HCT116 (cell line): ENCODE results near the gene RNF169. TPM values are rescaled to one million over a fixed set of nuclear protein-coding genes. Genes with fewer than 3 reads are reported as not detected.

Experiments used
- ATAC-seq: fragments of 200-7000 bp; cut with Tn5 transposase; 2 replicates; pipeline ENCODE4 v1.9.1; 2020; ENCODE audit warnings: mild to moderate bottlenecking, moderate library complexity
- BruUV-seq: library from RNA; stranded (reverse); fragments of 400-500 nt; replicated peaks from 2 replicates; lab custom pipeline; 2021; lab: Mats Ljungman, UMichigan
- CTCF ChIA-PET: fragments of 300-600 bp; sonication (Branson Sonifier 250); formaldehyde crosslinking; loops from one replicate; lab custom pipeline; 2021; ENCODE audit warnings: antibody characterized with exemption; lab: Charles Lee
- POLR2A ChIA-PET: fragments of 300-600, 350-600 bp; sonication (Branson Sonifier 250); formaldehyde crosslinking; loops from one replicate; lab custom pipeline; 2021; ENCODE audit warnings: antibody characterized with exemption; lab: Charles Lee
- RAD21 ChIA-PET, 2 experiments: fragments of 300-600 bp; sonication (Branson Sonifier 250); formaldehyde crosslinking; loops; one replicate each; lab custom pipeline; 2023; ENCODE audit warnings: low total read pairs in 2 of 2; ENCODE audit not compliant: uncharacterized antibody in 2 of 2, unreplicated experiment in 2 of 2, low non-redundant PET in 1 of 2; lab: Charles Lee
- DNase-seq: peaks from one replicate; pipeline ENCODE4 v3.0.0-alpha.2; 2010; ENCODE audit warnings: low read depth, low spot score
- H2AFZ ChIP-seq: fragments of 200-600 bp; shearing (Covaris generic), sonication (generic); 2 replicates; pipeline ENCODE4 v1.6.1; 2017; ENCODE audit warnings: low read depth, mixed run types, mixed read lengths, antibody characterized with exemption, low read length; ENCODE audit not compliant: poor library complexity, severe bottlenecking
- H3K27ac ChIP-seq: 2 replicates; pipeline ENCODE4 v1.5.1; 2012; ENCODE audit warnings: low read depth, low read length
- H3K27me3 ChIP-seq: fragments of 200-600 bp; sonication (generic); 2 replicates; pipeline ENCODE4 v1.6.1; 2016; ENCODE audit warnings: mixed run types, low read length, mixed read lengths; ENCODE audit not compliant: insufficient read depth
- H3K36me3 ChIP-seq, 2 experiments: fragments of 200-500 bp in 1 of 2; fragments of 200-600 bp in 1 of 2; sonication (Bioruptor generic) in 1 of 2; sonication (generic) in 1 of 2; 2 replicates each; pipeline versions ENCODE4 v1.5.1 to v1.6.1; 2014 to 2016; ENCODE audit warnings: low read length in 2 of 2, inconsistent platforms in 1 of 2, mixed read lengths in 1 of 2, mixed run types in 1 of 2; ENCODE audit not compliant: insufficient read depth in 2 of 2, control insufficient read depth in 1 of 2
- H3K4me1 ChIP-seq, 2 experiments: fragments of 200-600 bp in 1 of 2; sonication (generic) in 1 of 2; 2 replicates each; pipeline versions ENCODE4 v1.5.1 to v1.6.1; 2012 to 2017; ENCODE audit warnings: low read length in 2 of 2, inconsistent platforms in 1 of 2, mild to moderate bottlenecking in 1 of 2, mixed read lengths in 1 of 2, mixed run types in 1 of 2, moderate library complexity in 1 of 2; ENCODE audit not compliant: insufficient read depth in 2 of 2, control insufficient read depth in 1 of 2
- H3K4me2 ChIP-seq: fragments of 200-600 bp; sonication (generic); 2 replicates; pipeline ENCODE4 v1.6.1; 2017; ENCODE audit warnings: mixed run types, low read length, mixed read lengths
- H3K4me3 ChIP-seq, 2 experiments: fragments of 200-600 bp in 1 of 2; sonication (generic) in 1 of 2; replicated peaks in 1 of 2; 2 replicates each; pipeline ENCODE4 v1.5.1; 2011 to 2016; ENCODE audit warnings: low read length in 2 of 2, control low read depth in 1 of 2, low read depth in 1 of 2, mild to moderate bottlenecking in 1 of 2, mixed read lengths in 1 of 2, mixed run types in 1 of 2
- H3K79me2 ChIP-seq: fragments of 200-600 bp; sonication (generic); 2 replicates; pipeline ENCODE4 v1.6.1; 2017; ENCODE audit warnings: mild to moderate bottlenecking, mixed run types, low read length, moderate library complexity, mixed read lengths; ENCODE audit not compliant: insufficient read depth
- H3K9ac ChIP-seq: fragments of 200-600 bp; sonication (generic); 2 replicates; pipeline ENCODE4 v1.6.1; 2016; ENCODE audit warnings: low read length, mixed read lengths
- H3K9me2 ChIP-seq: fragments of 200-600 bp; sonication (generic), shearing (Covaris generic); 2 replicates; pipeline ENCODE4 v1.6.1; 2017; ENCODE audit warnings: mixed run types, mild to moderate bottlenecking, moderate library complexity; ENCODE audit not compliant: insufficient read depth
- H3K9me3 ChIP-seq, 2 experiments: fragments of 200-500 bp in 1 of 2; fragments of 200-600 bp in 1 of 2; sonication (Bioruptor generic) in 1 of 2; sonication (generic) in 1 of 2; 2 replicates each; pipeline ENCODE4 v1.6.1; 2014 to 2017; ENCODE audit warnings: low read length in 2 of 2, mixed read lengths in 2 of 2, inconsistent platforms in 1 of 2, low read depth in 1 of 2, mild to moderate bottlenecking in 1 of 2, mixed run types in 1 of 2, moderate library complexity in 1 of 2; ENCODE audit not compliant: control insufficient read depth in 1 of 2, insufficient read depth in 1 of 2
- H4K20me1 ChIP-seq: fragments of 200-600 bp; sonication (generic), shearing (Covaris generic); 2 replicates; pipeline ENCODE4 v1.6.1; 2017; ENCODE audit warnings: mixed run types, mild to moderate bottlenecking, moderate library complexity; ENCODE audit not compliant: insufficient read depth
- ATF3 ChIP-seq: IDR thresholded peaks from 2 replicates; pipeline ENCODE4 v1.6.1; 2012
- CTCF ChIP-seq, 3 experiments: fragments of 200-600 bp in 1 of 3; sonication (generic) in 1 of 3; IDR thresholded peaks in 2 of 3; conservative IDR thresholded peaks in 1 of 3; 2 replicates each; pipeline ENCODE4 v1.5.1; 2012 to 2017; ENCODE audit warnings: low read depth in 2 of 3, low read length in 2 of 3, antibody characterized with exemption in 1 of 3, borderline replicate concordance in 1 of 3, control low read depth in 1 of 3, mild to moderate bottlenecking in 1 of 3, mixed read lengths in 1 of 3, mixed run types in 1 of 3, moderate library complexity in 1 of 3; ENCODE audit not compliant: insufficient read depth in 1 of 3
- EZH2phosphoT487 ChIP-seq: fragments of 200-600 bp; IDR thresholded peaks from 2 replicates; pipeline ENCODE4 v1.6.1; 2018; ENCODE audit warnings: antibody characterized with exemption, borderline replicate concordance
- POLR2A ChIP-seq: IDR thresholded peaks from 2 replicates; pipeline ENCODE4 v1.7.0; 2011; ENCODE audit warnings: borderline replicate concordance; ENCODE audit not compliant: insufficient read depth, insufficient read length; ENCODE audit errors: extremely low read depth
- RAD21 ChIP-seq: IDR thresholded peaks from 2 replicates; pipeline ENCODE4 v1.6.1; 2012; ENCODE audit warnings: low read depth, mild to moderate bottlenecking
- TCF7L2 ChIP-seq: IDR thresholded peaks from 2 replicates; pipeline ENCODE4 v1.7.0; 2011; ENCODE audit warnings: borderline replicate concordance, inconsistent platforms; ENCODE audit not compliant: insufficient read depth, insufficient read length; ENCODE audit errors: extremely low read depth
- YY1 ChIP-seq: IDR thresholded peaks from 2 replicates; pipeline ENCODE4 v1.6.1; 2011; ENCODE audit warnings: low read length, low read depth, moderate library complexity, mild to moderate bottlenecking; ENCODE audit not compliant: insufficient replicate concordance; ENCODE audit errors: extremely low read depth
- intact Hi-C: fragments of 100-400 bp; cut with micrococcal nuclease; formaldehyde crosslinking; loops from 2 replicates; pipeline ENCODE4 v1.10.0; 2022
- total RNA-seq: library from RNA; stranded (reverse); gene quantifications from one replicate; pipeline ENCODE4 v1.2.1, GENCODE V29; 2021; ENCODE audit not compliant: unreplicated experiment
- TF ChIP-seq, protein P1 (sequence below): IDR thresholded peaks from 2 replicates; pipeline ENCODE4 v1.6.1; 2012

The RNF169 gene
- total RNA-seq, 1 experiment from 2014 or later: 22.5 TPM

- intact Hi-C loops: no loop called here
- no peak overlapping the region for H3K4me3 ChIP-seq
- H3K27me3 ChIP-seq: no peaks in the 10 kb centered on the region
- peaks cover 0 to 4% of the 10 kb centered on the region in 2 experiments; a peak in 1 of 4 replicates for H3K4me1 ChIP-seq
- RAD21 ChIA-PET: no interaction called here
- H3K9me2 ChIP-seq: no peaks in the 10 kb centered on the region
- H3K36me3 ChIP-seq: peaks cover 7 to 10% of the 10 kb centered on the region in 2 experiments; a peak in 3 of 4 replicates
- H2AFZ ChIP-seq: no peak overlapping the region
- BruUV-seq: no TSS peak
- no peak overlapping the region for H3K9ac ChIP-seq
- DNase-seq: no peak
- H3K9me3 ChIP-seq: no peaks in the 10 kb centered on the region
- CTCF ChIA-PET: no interaction called here
- ATAC-seq: no peak
- TF ChIP-seq YY1 (no peak), CTCF (IDR thresholded peaks at IDR 0.05 in 2 of 3, conservative IDR thresholded peaks at IDR 0.05 in 1 of 3; ENCODE audit: borderline replicate concordance in 1 of 3, insufficient read depth in 1 of 3, low read depth in 2 of 3, low read length in 2 of 3) (no peak), EZH2phosphoT487 (no peak), ATF3 (no peak), TCF7L2 (no peak), RAD21 (no peak), POLR2A (no peak)
- TF ChIP-seq, protein P1, sequence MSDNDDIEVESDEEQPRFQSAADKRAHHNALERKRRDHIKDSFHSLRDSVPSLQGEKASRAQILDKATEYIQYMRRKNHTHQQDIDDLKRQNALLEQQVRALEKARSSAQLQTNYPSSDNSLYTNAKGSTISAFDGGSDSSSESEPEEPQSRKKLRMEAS: no peak
- TF ChIP-seq, all 23 proteins: peak for 0
- no peaks in the 10 kb centered on the region for H4K20me1 ChIP-seq
- no peak overlapping the region for H3K4me2 ChIP-seq
- POLR2A ChIA-PET: no interaction called here
- no peak overlapping the region for H3K27ac ChIP-seq
- no peaks in the 10 kb centered on the region for H3K79me2 ChIP-seq
Observed at GRCh38 chr11:74846770-74847169, 98.1 kb downstream of the RNF169 start.
